Thyroid gland (tissue), 4 donors: Measurements from ENCODE around the gene ZDHHC11B.
"Not testable (repeated sequence)": the region's sequence is repeated elsewhere in the genome, so short reads cannot be mapped to it uniquely, and the experiment has no call there.

ENCODE experiments used
- CTCF ChIP-seq, 6 experiments: fragments of 200-600 bp in 3 of 6; fragments of 450-650 bp in 3 of 6; sonication (generic) in 3 of 6; IDR thresholded peaks; one replicate each; pipeline ENCODE4 v1.5.1; 2016 to 2019; ENCODE audit warnings: antibody characterized with exemption in 6 of 6, mild to moderate bottlenecking in 2 of 6, inconsistent platforms in 1 of 6, moderate library complexity in 1 of 6
- POLR2A ChIP-seq, 2 donors: fragments of 450-650 bp; IDR thresholded peaks; one replicate each; pipeline ENCODE4 v1.6.1; 2017; ENCODE audit warnings: antibody characterized with exemption in 2 of 2, mild to moderate bottlenecking in 2 of 2, moderate library complexity in 1 of 2

- not testable (repeated sequence) for TF ChIP-seq CTCF, POLR2A (IDR thresholded peaks at IDR 0.05)
Measured at GRCh38 chr5:708374-708773, 76.2 kb downstream of the ZDHHC11B start.
